Suppressor macrophage (primary cell): ENCODE measurements around the gene ITPR2.

Experiments
- DNase-seq, 4 experiments: peaks; one replicate each; pipeline ENCODE4 v3.0.0-alpha.2; 2020 to 2022

The ITPR2 gene

DNA sequence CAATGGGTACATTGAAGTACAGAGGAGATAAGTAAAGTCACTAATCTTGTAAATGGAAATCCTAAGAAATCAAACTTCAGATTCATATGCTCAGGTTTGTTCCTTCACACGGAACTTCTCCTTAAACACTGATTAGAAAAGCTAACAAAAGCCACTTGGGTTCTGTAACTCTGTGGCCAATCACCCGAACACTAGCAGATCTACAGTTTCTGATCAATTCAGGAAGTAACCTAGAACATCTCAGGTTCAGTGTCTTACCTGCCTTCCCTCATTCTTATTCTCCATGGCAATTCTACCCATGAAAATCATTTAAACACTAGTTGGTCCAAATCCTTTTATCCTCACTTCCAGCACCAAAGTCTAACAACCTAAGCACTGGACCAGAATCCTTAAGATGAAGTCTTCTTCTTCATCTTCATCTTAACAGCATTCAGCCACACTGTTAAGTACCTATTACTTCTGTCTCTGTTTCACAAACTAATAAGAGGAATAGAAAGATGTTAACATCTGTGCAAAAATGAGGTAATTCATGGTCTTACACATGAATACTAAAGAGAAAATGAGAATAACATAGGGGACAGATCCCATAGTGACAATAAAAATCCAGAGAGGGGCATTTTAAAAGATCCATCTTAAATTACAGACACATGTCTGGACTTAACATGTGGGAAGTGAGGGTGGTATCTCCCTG lies 453.1 kb downstream of the ITPR2 start:
- DNase-seq, result no peak

GRCh38 chr12:26378711-26379110 lies 454.3 kb downstream of the ITPR2 start:
- DNase-seq, result peak; percentile 28 to 69 (median 64)

GRCh38 chr12:26374934-26375680 lies 457.9 kb downstream of the ITPR2 start:
- peak in 2 of 4 experiments; percentile 22 to 32 for DNase-seq

GRCh38 chr12:26373606-26374495 lies 459.1 kb downstream of the ITPR2 start:
- peak in 1 of 4 experiments; percentile 11 for DNase-seq

- DNase-seq, result no peak
These were observed 460.1 kb downstream of the ITPR2 start for GRCh38 chr12:26372866-26373265.

- DNase-seq, result no peak
These were observed 462.9 kb downstream of the ITPR2 start for GRCh38 chr12:26370098-26370497.

GRCh38 chr12:26369588-26369987 lies 463.4 kb downstream of the ITPR2 start:
- peak; percentile 17 to 52 (median 38) for DNase-seq

GRCh38 chr12:26367991-26368730 lies 464.8 kb downstream of the ITPR2 start:
- no peak for DNase-seq

GRCh38 chr12:26361964-26362363 lies 471.0 kb downstream of the ITPR2 start:
- no peak for DNase-seq

- peak; percentile 65 to 83 (median 74) for DNase-seq
These were observed 472.9 kb downstream of the ITPR2 start for GRCh38 chr12:26360062-26360461.

DNA sequence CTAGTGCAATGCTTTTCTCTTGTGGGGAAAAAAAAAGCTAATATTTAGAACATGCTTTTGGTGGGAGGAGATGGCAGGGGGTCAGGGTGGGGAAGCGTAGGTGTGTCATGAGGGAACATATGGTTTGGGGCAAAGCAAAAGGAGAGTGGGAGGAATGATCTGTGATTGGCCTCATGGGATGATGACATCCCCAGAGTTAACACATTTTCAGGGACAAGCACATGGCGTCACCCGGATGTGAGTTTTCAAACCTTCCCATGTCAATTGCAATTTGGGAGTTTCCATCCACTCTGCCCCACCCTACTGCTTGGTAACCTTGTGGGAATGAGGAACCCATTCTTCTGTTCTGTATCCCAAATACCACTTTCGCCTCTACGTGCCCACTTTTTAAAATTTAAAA lies 473.4 kb downstream of the ITPR2 start:
- DNase-seq, result peak; percentile 69 to 86 (median 80)

DNA sequence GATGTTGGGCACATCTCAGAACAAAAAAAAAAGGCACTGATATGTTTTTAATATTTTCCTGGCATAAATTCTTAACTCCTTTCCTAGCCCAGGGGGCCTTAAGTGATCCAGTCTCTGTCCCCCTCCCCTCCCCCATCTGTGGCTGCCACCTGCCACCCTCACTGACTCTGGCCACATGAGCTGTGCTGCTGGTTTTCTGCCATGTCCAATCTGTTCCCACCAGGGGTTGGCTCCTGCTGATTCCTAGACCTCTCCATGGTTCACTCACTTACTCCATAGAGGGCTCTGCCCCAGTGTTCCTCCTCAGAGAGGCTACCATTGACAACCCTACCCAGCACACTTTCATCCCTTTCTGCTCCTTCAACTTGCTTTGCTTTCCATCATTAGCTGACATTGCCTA lies 474.3 kb downstream of the ITPR2 start:
- no peak for DNase-seq

DNA sequence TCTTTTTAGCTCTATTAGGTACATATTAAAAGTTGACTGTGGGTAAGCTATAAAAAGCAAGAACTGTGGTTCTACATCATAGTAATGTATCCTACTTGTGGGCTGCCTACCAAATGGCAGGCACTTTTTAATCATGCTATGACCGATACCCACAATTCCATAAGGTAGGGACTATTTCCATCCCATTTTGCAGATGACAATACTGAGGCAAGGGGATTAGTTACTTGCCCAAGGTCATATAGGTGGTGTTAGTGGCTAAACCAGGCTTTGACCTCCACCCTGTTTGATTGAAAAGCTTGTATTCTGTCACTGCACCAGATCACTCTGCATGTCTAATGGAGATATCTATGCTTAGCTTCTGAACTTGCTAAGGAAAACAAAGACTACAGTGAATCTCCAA lies 485.7 kb downstream of the ITPR2 start:
- DNase-seq, result no peak

DNA sequence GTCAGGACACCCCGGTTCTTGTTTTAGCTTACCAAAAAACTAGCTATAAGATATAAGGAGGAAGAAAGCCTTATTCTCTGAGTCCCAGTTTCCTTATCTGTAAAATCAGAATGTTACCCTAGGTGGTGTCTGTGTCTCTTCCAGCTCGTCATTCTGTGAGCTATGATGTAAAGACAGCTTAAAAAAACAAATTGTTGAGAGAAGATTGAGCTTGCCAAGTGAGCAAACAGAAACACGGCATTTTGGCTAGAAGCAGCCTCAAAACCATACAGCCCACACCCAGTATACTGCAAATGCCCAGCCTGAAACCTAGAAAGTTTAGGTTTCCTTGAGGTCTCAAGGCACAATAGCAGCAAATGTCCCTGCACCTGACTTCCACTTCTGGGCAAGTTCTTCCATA lies 486.3 kb downstream of the ITPR2 start:
- no peak for DNase-seq

DNA sequence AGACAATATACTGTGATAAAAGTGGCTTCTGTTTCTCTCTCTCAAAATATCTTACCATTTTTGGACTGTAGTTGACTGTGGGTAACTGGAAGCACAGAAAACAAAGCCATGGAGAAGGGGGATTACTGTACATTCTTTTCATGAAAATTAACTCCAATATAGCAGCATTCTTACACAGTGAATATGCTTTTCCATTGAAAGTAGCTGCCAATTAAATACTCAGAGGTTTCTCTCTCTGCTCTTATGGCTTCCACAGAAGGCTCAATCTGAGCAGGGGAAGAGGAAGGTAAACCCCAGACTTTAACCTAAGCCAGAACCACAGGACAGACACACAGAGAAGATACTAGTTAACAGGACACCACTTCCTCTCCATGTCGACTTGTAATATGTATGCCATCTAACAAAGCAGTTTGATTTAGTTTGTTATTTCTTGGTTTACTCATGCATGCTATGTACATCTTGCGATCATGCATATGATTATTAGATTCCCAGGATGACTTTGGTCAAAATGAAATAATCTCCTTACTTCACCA lies 487.5 kb downstream of the ITPR2 start:
- no peak for DNase-seq

DNA sequence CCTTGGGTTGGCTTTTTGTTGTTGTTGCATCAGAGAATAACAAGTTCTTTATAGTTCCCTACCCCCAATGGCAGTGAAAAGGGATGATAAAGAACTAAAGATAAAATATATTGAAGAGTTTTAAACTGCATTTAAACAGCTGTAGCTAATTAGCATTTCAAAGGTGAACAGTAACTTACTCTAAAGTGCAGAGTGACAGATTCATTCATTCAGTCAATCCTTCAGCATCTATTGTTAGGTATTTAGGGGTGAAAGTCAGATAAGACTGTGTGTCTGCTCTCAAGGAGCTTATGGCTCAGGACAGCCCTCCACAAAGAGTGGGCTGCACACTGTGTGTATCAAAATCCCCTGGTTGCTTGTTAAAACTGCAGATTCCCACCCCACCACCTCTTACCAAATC lies 491.5 kb downstream of the ITPR2 start:
- no peak for DNase-seq

- DNase-seq, result peak; percentile 87 to 97 (median 94)
These were observed 492.3 kb downstream of the ITPR2 start for GRCh38 chr12:26340649-26341048.

- no peak for DNase-seq
These were observed 493.0 kb downstream of the ITPR2 start for GRCh38 chr12:26339976-26340375.

GRCh38 chr12:26338586-26339572 lies 494.1 kb downstream of the ITPR2 start:
- DNase-seq, result peak in 3 of 4 experiments; percentile 50 to 58 (median 52)

DNA sequence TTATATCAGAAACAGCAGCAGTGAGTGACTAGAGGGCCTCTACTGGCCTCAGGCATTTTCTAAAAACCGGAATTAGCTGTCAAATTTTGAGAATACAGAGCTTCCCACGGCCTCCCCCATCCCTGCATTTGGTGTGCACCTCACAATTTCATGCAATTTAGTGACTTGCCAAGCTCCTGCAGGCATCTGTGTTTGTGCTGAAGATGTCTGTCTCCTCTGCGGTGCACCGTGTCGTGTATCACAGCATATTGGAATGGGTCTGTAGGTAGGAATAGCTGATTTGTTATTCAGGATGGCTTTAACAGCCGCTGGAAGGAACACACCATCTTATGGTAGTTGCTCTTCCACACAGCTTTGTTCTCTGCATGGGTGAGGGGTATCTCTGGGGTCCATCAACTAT lies 497.3 kb downstream of the ITPR2 start:
- DNase-seq, result no peak

DNA sequence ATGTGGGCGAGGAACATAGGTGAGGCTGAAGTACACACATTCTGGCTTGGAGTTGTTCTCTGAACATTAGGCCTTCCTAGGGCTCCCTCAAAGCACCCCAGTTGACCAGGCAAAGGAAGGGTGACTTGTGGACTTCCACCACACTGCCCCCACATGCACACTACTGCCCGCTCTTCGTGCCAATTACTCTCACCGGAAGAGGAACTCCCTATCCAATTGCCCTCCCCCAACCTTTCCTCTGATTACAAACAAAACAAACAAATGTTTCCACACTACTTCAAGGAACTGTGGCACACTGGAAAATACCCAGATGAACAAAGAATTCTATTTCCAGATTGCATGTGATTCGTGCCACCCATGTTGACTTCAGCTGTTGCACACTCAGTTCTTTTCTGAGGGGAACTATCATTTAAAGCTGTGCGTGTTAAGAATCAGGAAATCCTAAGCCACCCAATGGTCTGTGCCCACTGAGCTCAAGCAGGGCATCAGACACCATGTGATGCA lies 498.3 kb downstream of the ITPR2 start:
- DNase-seq, result peak; percentile 88 to 98 (median 94)
